Kasumi-1 (cell line): ENCODE measurements around the gene ACAP3.

ENCODE experiments used
- DNase-seq, 2 experiments: peaks; one replicate each; lab custom pipeline; 2025; lab: John Stamatoyannopoulos, UW

Gene ACAP3, protein sequence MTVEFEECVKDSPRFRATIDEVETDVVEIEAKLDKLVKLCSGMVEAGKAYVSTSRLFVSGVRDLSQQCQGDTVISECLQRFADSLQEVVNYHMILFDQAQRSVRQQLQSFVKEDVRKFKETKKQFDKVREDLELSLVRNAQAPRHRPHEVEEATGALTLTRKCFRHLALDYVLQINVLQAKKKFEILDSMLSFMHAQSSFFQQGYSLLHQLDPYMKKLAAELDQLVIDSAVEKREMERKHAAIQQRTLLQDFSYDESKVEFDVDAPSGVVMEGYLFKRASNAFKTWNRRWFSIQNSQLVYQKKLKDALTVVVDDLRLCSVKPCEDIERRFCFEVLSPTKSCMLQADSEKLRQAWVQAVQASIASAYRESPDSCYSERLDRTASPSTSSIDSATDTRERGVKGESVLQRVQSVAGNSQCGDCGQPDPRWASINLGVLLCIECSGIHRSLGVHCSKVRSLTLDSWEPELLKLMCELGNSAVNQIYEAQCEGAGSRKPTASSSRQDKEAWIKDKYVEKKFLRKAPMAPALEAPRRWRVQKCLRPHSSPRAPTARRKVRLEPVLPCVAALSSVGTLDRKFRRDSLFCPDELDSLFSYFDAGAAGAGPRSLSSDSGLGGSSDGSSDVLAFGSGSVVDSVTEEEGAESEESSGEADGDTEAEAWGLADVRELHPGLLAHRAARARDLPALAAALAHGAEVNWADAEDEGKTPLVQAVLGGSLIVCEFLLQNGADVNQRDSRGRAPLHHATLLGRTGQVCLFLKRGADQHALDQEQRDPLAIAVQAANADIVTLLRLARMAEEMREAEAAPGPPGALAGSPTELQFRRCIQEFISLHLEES

DNA sequence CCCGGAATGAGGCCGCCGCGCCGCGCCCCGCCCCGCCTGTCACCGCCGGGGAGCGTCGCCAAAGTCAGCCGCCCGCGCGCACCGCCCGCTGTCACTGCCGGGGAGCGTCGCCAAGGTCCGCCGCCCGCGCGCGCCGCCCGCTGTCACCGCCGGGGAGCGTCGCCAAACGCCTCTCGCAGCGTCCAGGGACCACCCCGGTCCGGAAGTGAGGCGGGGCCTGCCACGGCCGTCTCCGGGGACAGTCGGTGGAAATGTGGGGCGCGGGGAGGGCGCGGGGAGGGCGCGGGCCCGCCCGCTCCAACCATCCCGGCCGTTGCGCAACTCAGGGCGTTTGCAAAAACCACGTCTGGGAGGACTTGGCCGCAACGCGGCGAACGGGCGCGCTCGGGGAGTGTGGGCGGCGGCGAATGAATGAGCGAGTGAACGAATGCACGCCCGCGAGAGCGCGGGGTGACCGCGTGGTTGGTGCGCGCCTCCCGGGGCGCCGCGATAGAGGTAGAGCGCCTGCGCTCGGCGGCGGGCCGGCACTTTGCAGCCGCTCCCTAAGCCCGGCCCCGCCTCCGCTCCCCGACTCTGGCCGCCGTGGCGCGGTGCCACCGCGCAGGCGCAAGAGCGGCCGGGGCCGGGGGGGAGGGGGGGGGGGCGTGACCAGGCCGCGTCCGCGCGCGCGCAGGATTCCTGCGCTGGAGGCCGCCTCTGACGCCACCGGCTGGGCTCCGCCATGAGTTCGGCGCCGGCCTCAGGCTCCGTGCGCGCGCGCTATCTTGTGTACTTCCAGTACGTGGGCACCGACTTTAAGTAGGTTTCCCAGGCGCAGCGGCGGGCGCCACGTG lies at the start of gene ACAP3, which contains the start of gene PUSL1:
TSS of gene ACAP3 (minus strand) at position 8 of the 833 bp plus-strand sequence. CDS start 115 bp downstream, outside the sequence.
TSS of gene PUSL1 (plus strand) at position 675 of the 833 bp plus-strand sequence. CDS start at position 722, 47 bp downstream.
- peak; percentile 72 to 76 for DNase-seq

GRCh38 chr1:1356796-1357401 lies 49.2 kb upstream of the ACAP3 start:
- no peak for DNase-seq

GRCh38 chr1:1356166-1356795 lies 48.6 kb upstream of the ACAP3 start:
- no peak for DNase-seq

- no peak for DNase-seq
Observed at GRCh38 chr1:1355416-1355815, 47.7 kb upstream of the ACAP3 start.

- no peak for DNase-seq
Observed at GRCh38 chr1:1354271-1355247, 46.8 kb upstream of the ACAP3 start.

DNA sequence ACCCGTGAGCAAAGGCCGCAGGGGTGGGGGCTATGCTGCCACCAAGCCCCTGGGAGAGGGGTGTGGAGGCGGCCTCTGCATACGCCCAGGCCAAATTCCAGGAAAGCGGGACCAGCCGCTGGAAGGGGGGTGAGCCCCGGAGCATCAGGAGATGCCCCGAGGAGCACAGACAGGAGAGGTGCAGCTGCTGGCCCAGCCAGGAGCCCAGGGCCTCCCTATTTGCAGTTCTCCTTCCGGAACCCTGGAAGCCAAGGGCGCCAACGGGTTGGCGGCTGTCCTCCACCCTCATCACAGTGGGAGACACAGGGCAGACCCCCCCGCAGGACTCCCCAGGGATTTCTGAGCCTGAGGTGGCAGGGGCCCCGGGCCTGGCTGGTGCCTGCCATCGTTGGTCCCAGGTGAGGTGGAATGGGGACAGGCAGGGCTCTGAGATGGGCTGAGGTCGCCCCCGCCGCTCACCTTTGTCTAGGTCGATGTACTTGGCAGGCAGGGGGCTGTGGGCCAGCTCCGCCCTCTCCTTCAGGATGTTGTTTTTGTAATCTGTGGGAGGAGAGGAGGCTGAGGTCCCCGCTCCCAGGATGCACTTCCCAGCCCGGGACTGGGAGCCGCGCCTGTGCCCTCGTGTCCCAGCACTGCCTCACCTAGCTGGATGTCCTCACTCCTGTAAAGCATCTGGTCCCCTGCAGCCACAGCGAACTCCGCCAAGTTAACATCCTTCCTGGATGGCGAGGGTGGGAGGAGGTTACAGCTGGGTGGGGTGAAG lies 45.8 kb upstream of the ACAP3 start:
- no peak for DNase-seq

- no peak for DNase-seq
Observed at GRCh38 chr1:1352786-1353388, 45.2 kb upstream of the ACAP3 start.

DNA sequence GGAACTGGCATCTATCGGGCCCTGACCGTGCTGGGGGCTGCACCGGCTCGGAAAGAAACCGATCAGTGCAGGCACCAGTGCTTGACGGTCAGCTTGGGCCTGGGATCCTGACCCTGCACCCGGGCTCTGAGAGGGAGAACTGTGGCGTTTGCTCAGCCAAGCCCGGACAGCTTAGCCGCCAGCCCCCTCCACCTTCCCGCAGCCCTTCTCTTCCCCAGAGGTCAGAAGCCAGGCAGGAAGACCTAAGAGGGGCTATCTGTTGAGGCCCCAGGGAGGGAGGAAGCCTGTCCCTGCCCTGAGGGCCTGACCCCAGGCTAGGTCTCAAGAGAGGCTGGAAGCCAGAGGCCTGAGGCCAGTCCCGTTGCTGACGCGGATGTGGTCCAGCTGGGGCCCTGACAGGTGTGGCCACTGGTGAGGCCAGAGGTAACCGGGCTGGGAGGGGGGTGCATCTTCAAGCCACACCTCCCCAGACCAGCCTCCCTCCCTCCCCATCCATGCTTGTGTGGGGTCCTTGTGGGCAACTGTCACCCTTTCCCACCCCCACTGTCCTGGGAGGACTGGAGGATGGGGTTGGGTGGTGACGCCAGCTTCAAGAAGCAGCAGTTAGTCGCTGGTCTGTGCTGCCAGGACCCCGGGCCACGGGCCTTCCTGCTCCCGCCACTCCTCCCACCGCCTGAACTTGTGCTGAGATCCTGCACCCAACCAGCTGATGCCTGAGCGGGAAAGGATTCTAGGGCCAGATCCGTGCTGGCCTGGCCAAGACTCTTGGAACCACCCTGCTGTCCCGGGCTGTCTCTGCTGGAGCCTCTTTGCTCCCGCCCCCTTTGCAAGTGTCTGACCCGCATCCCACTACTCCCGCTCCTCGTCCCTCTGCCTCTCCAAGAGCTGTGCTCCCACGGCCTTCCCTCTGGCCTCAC lies 44.0 kb upstream of the ACAP3 start:
- DNase-seq, result no peak

- DNase-seq, result peak; percentile 22 to 46
Observed at GRCh38 chr1:1349256-1350012, 41.7 kb upstream of the ACAP3 start, which contains the start of gene DVL1. DVL1 (minus strand) TSS chr1:1349418; CDS start chr1:1349065, 353 bp downstream.

- no peak for DNase-seq
Observed at GRCh38 chr1:1348420-1349255, 40.9 kb upstream of the ACAP3 start.

- DNase-seq, result no peak
Observed at GRCh38 chr1:1347663-1348419, 40.1 kb upstream of the ACAP3 start.

DNA sequence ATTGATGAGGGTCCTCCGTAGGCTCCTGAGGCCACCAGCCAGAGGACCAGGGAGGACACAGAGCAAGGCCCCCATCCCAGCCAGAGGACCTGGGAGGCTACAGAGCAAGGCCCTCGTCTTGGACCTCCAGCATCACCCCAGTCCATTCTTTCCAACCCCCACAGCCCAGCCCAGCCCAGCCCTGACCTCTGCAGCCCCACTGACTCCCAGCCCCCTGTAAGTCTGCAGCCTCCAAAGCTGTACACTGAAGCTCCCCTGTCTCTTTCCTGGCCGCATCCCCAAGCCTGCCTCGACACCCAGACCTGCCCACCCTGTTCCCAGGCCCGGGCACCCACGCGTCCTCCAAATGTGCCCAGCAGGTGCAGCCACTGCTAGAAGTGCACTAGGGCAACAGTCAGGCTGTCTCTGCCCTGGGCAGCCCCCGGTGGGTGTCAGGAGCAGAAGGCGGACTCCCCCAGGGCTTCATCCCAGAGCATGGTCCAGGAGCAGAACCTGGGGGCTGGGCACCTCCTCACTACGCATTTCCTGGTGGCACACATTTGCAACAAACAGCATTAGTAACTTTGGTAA lies 39.4 kb upstream of the ACAP3 start:
- no peak for DNase-seq

GRCh38 chr1:1346501-1346890 lies 38.8 kb upstream of the ACAP3 start:
- no peak for DNase-seq

GRCh38 chr1:1345860-1346500 lies 38.2 kb upstream of the ACAP3 start:
- no peak for DNase-seq
